MM.1S (cell line): Measurements from ENCODE around the gene PNKD.

Experiments
- EZH2 ChIP-seq: fragments of 300-600 bp; sonication (generic); optimal IDR thresholded peaks from 2 replicates; pipeline ENCODE3; 2017; ENCODE audit warnings: low read depth, mild to moderate bottlenecking, antibody characterized with exemption, low read length, mixed read lengths
- TF ChIP-seq, protein P1 (sequence below): fragments of 300-600 bp; sonication (generic); IDR thresholded peaks from 2 replicates; pipeline ENCODE4 v1.5.1; 2016; ENCODE audit warnings: antibody characterized with exemption, low read length, mixed read lengths

DNA sequence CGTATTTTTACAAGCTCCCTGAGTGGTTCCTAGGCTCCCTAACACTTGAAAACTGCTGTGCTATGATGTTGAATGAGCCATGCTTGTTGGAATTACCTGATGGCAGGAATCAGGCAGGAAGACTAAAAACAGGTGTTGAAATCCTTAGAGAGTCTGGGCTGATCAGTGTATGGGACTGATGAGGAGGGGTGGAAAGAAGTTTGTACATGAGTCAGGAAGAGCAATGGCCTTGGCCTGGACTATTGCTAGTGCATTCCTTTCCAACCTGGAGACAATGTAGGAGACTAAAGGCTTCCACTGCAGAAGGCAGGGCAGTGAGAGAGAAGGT lies 46.9 kb downstream of the PNKD start:
- TF ChIP-seq EZH2, result no peak
- TF ChIP-seq, protein P1, sequence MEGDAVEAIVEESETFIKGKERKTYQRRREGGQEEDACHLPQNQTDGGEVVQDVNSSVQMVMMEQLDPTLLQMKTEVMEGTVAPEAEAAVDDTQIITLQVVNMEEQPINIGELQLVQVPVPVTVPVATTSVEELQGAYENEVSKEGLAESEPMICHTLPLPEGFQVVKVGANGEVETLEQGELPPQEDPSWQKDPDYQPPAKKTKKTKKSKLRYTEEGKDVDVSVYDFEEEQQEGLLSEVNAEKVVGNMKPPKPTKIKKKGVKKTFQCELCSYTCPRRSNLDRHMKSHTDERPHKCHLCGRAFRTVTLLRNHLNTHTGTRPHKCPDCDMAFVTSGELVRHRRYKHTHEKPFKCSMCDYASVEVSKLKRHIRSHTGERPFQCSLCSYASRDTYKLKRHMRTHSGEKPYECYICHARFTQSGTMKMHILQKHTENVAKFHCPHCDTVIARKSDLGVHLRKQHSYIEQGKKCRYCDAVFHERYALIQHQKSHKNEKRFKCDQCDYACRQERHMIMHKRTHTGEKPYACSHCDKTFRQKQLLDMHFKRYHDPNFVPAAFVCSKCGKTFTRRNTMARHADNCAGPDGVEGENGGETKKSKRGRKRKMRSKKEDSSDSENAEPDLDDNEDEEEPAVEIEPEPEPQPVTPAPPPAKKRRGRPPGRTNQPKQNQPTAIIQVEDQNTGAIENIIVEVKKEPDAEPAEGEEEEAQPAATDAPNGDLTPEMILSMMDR, result no peak
